Measurements from ENCODE around the gene SULT2B1.
A peak's percentile ranks its signal among the peaks of the same experiment; 100 is the strongest.
"Not testable (repeated sequence)": the region's sequence is repeated elsewhere in the genome, so short reads cannot be mapped to it uniquely, and the experiment has no call there.

The SULT2B1 gene

DNA sequence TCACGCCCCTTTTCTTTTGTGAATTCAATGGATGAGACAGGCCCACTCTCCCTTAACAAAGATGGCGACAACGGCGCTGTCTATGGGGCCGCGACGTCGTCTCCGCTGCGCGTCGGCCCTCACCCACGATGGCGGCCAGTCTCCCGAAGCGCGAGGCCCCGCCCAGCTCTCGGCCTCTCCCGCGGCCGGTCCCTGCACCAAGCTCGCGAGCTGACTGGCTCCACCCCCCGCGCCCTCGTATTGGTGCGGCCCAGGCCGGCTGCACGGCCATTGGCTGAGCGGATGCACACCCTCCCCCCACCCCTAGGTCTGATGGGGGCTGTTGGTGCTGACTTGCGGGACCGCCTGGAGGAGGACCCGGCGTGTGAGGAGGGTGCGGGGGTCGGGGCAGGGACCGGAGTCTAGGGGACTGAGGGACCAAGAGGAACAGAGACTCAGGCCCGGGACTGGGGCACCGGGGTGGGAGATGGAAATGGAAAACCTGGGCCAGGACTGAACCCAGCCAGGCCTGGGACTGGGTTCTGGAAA lies 72.2 kb downstream of the SULT2B1 start:
- peak; percentile 97 to 98 for DNase-seq

DNA sequence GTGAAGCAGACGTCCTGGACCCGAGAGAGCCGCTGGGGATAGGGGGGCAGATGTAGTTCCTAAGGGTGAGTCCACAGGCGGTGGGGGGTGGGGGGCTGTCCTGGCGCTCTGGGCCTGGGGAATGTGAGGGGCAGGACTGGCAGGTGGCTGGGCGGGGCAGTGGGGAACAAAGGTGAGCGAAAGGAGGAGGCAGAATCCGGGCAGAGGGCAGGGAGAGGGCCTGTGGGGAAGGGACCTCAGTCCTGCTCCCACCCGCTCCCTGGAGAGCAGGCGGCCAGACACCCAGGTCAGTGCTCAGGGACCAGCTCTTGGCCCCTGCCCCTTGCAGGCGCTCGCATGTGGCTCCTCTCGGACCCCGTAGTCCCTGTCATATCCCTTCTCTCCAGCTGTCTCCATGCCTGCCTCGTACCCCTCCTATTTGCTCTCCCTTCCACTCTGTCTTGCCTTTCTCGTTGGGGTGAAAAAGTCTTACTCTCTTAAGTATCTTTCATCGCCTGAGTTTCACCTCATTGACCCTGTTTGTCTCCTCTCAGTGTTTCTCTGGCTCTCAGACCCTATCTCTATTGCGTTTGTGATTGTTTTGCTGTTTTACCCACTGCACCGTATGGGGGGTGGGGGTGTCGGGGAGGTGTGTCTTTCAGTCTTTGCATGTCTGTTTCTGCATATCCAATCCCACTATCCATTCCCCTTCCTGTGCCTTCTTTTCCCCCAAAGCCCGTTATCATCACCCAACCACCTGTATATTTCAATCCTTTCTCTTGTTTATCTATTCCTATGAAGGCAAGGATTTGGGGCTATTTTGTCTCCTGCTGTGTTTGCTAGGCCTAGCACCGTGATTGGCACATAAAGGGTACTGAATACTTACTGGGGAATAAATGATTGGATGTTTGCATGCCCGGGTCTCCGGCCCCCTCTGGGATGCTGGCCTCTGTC lies 73.1 kb downstream of the SULT2B1 start:
- no peak for DNase-seq

DNA sequence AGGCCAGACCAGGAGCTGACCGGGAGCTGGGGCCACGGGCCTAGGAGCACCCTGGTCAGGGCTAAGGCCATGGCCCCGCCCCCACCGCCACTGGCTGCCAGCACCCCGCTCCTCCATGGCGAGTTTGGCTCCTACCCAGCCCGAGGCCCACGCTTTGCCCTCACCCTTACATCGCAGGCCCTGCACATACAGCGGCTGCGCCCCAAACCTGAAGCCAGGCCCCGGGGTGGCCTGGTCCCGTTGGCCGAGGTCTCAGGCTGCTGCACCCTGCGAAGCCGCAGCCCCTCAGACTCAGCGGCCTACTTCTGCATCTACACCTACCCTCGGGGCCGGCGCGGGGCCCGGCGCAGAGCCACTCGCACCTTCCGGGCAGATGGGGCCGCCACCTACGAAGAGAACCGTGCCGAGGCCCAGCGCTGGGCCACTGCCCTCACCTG lies 73.9 kb downstream of the SULT2B1 start:
- no peak for DNase-seq

DNA sequence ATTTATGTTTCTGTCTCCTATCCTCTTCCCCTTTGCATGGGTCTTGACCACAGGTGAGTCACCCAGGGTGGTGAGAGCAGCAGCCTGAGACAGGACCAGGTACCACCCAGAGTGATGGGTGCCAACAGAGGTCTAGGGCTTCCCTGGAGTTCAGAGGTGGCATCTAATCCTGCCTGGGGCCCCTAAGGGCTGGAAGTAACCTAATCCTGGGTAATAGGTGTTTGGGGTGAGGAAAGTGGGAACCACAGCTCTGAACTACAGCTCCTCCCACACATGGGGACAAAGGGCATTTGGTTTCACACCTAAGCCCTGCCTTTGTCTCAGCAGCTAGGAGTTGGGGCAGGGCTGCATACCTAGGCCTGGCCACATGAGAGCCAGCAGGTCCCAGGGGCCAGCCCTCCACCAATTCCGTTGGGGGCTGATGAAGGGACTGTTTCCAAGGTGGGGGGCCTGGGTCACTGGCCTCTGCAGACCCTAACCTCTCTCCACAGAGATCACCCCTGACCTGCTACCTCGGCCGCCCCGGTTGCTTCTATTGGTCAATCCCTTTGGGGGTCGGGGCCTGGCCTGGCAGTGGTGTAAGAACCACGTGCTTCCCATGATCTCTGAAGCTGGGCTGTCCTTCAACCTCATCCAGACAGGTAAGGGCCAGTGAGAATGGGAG lies 75.4 kb downstream of the SULT2B1 start:
- DNase-seq, result no peak

DNA sequence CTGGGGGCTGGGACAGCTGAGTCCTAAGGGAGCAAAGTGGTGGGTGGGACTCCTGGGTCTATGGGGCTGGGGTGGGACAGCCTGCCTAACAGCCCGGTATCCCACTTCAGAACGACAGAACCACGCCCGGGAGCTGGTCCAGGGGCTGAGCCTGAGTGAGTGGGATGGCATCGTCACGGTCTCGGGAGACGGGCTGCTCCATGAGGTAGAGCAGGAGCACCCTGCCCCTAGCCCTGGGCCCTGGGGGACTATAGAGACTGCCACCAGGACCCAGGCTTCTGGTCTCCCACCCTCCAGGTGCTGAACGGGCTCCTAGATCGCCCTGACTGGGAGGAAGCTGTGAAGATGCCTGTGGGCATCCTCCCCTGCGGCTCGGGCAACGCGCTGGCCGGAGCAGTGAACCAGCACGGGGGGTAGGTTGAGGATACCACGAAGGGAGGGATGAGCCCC lies 75.9 kb downstream of the SULT2B1 start:
- no peak for DNase-seq

DNA sequence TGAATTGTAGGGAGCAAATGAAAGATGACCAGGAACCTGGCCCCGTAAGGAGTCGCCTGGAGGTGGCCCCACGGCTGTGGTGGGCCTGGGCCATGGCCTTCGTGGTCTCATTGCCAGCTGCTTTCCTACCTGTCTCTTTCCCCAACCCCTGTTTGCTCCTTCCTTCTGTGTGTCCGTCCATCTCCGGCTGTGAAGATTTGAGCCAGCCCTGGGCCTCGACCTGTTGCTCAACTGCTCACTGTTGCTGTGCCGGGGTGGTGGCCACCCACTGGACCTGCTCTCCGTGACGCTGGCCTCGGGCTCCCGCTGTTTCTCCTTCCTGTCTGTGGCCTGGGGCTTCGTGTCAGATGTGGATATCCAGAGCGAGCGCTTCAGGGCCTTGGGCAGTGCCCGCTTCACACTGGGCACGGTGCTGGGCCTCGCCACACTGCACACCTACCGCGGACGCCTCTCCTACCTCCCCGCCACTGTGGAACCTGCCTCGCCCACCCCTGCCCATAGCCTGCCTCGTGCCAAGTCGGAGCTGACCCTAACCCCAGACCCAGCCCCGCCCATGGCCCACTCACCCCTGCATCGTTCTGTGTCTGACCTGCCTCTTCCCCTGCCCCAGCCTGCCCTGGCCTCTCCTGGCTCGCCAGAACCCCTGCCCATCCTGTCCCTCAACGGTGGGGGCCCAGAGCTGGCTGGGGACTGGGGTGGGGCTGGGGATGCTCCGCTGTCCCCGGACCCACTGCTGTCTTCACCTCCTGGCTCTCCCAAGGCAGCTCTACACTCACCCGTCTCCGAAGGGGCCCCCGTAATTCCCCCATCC lies 76.7 kb downstream of the SULT2B1 start:
- no peak for DNase-seq

DNA sequence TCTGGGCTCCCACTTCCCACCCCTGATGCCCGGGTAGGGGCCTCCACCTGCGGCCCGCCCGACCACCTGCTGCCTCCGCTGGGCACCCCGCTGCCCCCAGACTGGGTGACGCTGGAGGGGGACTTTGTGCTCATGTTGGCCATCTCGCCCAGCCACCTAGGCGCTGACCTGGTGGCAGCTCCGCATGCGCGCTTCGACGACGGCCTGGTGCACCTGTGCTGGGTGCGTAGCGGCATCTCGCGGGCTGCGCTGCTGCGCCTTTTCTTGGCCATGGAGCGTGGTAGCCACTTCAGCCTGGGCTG lies 77.3 kb downstream of the SULT2B1 start:
- no peak for DNase-seq

DNA sequence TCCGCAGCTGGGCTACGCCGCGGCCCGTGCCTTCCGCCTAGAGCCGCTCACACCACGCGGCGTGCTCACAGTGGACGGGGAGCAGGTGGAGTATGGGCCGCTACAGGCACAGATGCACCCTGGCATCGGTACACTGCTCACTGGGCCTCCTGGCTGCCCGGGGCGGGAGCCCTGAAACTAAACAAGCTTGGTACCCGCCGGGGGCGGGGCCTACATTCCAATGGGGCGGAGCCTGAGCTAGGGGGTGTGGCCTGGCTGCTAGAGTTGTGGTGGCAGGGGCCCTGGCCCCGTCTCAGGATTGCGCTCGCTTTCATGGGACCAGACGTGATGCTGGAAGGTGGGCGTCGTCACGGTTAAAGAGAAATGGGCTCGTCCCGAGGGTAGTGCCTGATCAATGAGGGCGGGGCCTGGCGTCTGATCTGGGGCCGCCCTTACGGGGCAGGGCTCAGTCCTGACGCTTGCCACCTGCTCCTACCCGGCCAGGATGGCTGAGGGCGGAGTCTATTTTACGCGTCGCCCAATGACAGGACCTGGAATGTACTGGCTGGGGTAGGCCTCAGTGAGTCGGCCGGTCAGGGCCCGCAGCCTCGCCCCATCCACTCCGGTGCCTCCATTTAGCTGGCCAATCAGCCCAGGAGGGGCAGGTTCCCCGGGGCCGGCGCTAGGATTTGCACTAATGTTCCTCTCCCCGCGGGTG lies 77.8 kb downstream of the SULT2B1 start:
- DNase-seq, result no peak

DNA sequence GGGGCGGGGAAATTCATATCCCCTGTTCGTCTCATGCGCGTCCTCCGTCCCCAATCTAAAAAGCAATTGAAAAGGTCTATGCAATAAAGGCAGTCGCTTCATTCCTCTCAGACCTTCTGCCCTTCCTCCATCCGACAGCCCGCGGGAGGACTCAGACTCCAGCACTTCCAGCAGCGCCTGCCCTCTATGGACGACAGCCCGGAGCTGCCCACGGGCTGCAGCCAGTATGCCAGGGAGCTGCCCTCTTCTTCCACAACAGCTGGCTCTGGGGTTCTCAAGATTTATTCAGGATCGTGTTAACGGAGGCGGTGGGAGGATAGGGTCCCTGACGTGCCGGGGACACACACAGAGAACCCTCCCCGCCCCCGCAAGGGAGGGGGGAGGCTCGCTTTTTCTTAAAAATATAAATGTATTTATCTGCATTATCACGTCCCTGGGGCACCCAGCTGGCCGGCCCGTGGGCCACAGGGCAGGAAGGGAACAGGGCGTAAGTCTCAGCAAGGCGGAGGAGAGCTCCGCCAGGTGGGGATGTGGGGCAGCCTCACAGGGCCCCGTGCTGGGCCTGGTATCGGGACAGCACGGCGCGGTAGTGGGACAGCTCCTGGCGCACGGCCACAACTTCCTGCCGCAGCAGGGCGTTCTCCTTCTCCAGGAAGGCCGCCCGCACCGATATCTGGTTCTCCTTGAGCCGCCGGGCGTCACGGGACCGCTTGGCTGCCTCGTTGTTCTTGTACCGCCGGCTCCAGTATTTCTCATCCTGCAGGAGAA lies 78.5 kb downstream of the SULT2B1 start:
- no peak for DNase-seq

DNA sequence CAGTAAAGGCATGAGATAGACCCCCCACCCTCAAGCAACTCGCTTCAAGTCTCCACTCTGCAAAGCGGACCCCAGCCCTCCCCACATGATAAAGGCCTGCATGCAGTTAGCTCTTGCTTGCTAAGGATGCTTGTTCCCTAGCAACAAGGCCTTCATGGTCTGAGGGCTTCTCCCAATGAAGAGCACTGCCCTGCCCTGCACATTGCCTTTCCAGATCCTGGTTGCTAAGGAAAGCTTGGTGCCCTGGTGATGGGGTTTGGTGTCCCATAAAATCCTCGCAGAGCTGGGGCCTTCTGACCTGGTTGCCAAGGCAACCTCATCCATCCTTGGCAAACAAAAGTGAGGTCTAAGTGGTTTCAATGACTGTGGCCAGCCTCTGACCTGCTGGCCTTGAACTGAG lies 79.3 kb downstream of the SULT2B1 start:
- no peak for DNase-seq

DNA sequence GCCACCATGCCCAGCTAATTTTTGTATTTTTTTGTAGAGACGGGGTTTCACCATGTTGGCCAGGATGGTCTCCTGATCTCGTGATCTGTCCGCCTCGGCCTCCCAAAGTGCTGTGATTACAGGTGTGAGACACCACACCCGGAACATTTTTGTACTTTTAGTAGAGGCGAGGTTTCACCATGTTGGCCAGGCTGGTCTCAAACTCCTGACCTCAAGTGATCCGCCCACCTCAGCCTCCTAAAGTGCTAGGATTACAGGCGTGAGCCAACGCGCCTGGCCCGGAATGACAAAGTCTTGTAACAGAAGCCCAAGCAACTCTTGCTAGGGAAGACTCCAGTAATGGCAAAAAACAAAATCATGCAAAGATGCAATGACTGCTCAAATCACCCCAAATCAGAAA lies 80.3 kb downstream of the SULT2B1 start:
- DNase-seq, result not testable (repeated sequence)

DNA sequence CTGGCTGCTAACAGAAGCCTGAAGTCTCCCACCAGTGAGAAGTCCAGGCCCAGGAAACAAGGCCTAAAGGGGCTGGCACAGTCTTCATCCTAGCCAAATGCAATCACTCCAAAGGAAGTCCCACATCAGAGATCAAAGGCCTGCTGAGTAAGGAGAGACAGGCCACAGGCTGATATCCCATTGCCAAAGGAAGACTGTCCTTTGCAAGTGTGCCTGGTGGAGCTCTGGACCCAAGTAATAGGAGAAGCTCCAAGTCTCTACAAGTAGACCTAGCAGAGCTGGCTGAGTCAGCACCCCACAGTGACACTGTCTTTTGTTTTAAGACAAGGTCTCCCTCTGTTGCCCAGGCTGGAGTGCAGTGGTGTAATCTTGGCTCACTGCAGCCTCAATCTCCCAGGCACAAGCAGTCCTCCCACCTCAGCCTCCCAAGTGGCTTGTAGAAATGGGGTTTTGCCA lies 80.7 kb downstream of the SULT2B1 start:
- DNase-seq, result no peak

DNA sequence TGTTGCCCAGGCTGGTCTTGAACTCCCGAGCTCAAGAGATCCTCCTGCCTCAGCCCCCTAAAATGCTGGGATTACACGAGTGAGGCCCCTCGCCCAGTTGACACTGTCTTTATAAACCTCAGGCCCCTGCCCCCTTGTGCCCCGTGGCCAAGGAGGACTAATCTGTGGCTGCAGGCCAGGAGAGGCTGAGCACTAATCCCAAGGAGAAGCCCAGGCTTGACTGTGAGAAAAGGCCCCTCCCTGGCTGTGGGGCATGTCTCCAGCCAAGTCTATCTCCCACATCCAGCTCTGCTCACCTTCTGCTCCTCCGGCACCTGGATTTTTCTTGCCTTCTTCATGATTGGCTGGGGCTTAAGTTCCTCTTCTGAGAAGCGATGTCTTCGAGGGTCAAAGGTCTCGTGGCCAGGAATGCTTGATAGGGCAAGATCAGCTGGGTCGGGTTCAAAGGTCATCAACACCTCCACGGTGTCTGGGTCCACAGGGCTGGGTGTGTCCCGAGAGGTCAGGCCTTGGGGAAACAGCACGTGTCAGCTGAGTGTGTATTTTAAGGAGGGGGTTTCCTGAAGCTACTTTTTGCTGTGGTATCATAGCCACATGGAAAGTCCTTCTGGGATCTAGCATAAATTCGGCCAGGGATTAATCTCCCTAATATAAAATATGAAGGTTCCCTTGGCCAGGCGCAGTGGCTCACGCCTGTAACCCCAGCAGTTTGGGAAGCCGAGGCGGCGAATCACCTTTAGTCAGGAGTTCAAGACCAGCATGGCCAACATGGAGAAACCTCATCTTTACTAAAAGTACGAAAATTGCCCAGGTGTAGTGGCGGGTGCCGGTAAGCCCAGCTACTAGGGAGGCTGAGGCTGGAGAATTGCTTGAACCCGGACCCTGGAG lies 81.4 kb downstream of the SULT2B1 start:
- no peak for DNase-seq

DNA sequence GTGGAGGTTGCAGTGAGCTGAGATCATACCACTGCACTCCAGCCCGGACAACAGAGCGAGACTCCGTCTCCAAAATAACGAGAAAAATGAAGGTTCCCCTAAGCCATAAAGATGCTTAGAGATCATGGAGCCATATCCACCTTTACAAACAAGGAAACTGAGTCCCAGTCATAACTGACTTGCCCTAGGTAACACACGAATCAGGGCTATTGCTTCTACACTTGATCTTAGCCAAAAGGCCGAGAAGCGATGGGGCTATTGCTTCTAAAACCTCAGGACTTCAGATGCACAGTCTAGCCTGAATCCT lies 82.0 kb downstream of the SULT2B1 start:
- DNase-seq, result no peak

DNA sequence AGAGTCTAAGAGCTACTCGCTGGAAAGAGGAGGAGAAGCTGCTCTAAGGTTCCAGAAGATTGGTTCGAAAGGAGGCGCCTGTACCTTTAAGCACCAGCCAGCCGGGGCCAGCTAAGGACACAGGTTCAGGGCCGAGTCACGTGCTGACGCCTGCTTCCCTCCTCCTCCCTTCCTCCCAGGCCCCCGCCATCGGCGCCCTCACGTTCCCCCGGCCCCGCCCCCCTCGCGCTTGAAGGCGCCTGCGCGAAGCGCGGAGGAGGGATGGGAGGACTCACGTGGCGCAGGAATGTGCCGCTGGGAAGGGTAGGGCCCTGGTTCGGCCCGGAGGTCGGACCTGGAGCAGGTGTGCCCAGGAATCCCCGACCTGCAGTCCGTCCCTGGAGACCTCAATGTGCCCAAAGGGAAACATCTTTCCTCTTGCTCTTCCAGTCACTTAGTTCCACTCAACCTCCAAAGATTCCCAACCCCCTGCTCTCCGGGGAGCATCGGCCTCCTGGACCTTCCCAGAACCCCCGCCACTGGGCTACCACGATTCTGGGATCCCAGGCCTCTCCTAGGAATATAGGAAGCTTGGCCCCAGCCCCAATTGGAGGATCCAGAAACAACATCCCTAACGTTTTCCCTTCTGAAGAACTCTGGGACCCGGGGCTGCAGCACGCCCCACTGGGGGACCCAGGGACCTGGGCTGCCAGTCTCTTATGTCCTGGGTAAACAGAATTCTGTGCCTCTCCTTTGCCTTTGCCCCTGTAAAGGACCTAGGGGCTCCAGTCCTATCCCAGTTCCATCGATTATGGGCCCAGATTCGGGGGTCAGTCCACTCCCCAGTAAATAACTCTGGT lies 82.7 kb downstream of the SULT2B1 start:
- peak; percentile 95 to 96 for DNase-seq

DNA sequence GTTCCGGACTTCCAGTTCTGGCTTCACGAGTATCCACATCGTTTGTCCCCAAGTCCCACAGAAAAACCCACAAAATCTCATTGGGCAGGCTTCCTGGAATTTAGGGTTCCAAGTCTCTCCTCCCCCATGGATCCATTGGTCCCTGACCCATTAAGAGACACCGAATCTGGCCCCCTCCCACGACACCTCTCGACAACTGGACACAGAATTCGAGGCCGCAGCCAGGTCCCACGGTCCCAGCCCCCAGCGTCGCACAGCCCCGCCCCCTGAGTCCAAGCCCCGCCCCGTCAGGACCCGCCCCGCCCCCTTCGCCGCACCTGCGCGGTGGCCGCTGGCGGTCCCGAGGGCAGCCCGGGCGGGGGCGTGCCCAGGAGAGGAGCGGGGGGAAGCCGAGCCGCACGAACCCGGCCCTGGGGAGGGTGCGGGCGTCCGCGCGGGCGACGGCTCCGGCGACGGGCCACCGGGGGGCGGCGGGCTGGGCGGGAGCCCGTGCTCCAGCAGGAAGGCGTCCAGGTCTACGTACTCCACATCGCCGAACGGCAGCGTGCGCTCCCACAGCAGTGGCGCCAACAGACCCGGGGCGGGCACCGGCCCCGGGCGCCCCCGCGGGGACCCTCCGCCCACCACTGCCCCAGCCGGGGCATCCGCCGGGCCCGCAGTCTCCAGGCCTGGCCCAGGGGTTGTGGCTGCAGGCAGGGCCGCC lies 83.4 kb downstream of the SULT2B1 start:
- peak; percentile 35 to 66 for DNase-seq

DNA sequence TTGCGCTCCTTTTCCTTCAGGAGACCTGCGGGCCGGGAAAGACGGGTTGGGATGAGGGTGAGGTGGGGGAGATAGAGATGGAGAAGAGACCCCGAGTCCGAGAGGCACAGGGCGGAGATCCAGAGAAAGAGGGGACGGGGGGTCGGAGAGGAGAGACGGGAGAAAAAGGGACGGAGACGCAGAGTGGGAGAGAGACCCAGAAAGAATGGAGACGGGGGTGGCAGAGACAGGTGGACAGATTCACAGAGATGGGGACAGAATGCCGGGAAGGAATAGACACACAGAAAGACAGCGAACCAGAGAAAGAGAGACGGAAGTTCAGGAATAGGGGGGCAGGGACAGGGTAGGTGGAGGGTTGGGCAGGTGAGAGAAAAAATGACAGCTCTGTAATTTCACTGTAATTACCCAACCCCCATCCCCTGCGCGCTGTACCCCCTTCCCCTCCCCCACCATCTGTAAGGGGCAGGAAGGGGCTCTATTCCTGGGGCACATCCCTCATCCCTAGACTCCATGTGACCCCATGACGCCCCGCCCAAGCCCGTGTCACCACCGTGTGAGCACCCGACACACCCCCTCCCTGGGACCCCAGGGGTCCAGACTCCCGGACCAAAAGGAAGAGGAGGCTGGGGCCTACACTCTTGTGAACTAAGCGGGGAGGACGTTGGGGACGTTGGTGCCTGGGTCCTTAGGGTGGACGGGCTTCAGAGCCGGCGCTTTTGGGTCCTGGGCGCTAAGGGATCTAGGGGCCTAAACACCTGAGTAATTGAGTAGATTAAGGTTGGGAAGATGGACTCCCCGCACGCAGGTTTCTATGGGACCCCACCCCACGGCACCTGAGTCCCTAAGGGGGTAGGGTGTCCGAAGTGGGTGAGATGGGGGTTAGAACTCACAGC lies 84.2 kb downstream of the SULT2B1 start:
- peak in 1 of 2 experiments; percentile 42 for DNase-seq

DNA sequence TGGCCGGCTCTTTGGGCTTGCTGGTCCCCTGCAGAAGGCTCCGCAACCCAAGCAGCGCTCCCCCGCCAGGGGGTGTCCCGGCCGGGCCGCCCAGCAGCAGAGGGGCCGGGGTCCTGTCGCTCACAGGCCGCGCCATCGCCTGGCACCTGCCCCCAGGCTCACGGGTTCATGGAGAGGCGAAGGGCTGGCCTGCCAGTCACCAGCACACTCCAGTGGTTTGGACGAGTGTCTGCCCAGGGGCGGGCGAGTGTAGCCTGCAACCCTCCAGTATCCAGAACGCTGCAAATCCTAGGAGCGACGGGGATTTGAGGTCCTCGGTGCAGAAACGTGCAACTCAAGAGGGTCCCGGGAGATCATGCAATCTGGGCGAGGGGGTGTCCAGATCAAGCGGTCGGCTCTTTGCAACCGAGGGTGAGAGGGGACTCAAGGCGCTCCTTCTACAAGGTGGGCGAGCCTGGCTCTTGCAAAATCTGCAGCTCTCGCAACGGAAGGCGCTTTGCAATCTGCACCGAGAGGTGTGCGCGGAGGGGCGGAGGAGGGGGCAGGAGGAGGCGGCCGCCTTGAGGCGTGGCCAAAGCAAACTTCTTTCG lies 85.0 kb downstream of the SULT2B1 start, which contains the start of gene DBP:
Gene DBP (minus strand): TSS at position 521 of the 590 bp plus-strand sequence. CDS start 385 bp downstream, at position 136.
- DNase-seq, result peak; percentile 60 to 84

All from NCI-H524 (cell line).